G401.6 (cell line): ENCODE results near the gene MOB3B.

Experiments
- FAIRE-seq: peaks from 2 replicates; lab custom pipeline; 2012; peaks lifted over from hg19 to GRCh38; lab: Jason Lieb, UNC

The MOB3B gene

DNA sequence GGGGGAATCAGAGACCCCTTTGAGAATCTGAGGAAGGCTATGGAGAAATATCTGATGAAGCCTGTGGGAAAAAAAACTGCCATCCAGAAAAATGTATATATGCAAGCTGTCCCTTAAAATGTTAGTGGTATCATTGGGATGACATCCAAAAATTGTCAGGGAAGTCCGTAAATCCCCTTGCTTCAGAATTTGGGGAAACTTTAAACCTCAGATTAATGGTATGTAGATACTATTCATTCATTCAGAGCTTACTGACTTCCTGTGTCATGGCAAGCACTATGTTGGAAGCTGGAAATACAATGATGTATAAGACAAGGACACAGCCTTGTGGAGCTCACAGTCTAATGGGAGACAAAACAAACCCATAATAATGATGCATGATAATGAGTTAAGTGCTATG is 10.9 kb upstream of the MOB3B start:
- no peak for FAIRE-seq

DNA sequence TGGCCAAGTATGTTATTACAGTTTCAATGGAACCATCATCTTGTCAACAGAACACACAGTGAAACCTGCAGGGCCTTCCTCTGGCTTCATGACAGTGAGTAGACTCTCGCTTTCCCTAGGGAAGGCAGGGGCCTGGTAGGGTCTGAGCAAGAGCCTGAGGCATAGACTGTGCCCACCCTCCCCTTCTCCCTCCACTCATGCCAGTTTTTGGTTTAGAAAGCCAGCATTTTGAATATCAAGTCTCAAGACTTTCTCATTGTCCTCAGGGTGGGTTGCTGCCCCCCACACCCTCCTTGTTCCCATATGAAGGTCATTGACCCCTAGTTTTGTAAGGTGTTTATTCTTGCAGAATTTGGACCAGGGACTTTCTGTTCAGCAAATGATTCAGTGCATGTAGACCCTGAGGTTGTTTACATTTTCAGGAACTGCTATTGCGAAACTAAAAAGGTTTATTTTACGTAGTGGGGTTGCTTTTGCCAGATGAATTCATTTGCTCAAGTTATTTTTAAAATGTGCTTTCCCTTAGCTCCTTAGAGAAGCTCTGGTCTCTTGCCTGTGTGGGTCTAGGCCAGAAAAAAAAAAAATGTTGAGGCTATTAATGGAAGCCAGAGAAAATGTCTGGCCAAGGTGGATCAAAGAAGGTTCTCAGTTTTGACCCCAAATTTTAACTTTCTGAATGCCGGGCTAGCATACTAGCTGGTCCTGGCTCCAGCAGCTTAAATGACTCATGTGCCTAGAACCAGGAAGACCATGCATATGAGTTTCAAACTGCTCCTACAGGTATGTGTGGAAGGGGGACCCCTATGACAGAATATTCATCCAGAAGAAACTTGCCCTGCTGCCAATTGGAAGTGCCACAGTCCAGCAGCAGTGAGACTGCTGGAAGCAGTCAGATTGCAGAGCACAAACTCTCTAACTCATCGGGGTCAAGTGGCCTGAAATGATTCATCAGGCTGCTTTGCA is 10.1 kb upstream of the MOB3B start:
- no peak for FAIRE-seq

DNA sequence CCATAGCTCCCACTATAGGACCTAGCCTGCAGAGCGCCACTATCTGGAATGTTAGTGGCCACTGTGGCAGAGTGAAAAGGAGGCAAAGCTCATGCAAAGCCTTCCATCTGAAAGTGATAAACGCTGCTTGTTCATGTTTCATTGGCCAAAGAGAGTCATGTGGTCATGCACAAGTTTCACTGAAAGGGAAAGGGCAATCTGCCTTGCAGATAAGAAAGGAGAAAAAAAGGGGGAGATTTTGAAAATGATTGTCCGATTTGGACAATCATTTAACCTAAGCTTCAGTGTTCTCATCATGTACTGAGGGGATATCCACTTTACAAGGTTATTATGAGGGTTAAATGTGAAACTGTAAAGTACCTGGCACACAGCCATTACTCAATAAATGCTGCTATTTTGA is 9.0 kb upstream of the MOB3B start:
- FAIRE-seq = no peak

DNA sequence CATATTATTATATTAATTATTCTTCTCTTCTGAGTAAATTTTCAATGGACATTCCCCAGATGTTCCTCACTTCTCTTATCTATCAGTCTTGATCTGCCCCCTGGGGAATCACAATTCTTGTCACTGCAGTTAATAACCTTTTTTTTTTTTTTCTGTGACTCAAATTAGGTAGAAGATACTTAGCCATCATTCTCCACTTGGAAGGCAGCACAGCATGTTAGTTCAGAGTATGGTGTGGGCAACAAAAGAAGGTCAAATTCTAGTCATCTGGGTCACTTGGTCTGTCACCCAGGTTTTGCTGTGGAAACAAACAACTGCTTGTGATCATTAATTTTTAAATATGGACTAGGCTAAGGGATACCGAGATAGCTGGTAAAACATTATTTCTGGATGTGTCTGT is 8.1 kb upstream of the MOB3B start:
- no peak for FAIRE-seq

DNA sequence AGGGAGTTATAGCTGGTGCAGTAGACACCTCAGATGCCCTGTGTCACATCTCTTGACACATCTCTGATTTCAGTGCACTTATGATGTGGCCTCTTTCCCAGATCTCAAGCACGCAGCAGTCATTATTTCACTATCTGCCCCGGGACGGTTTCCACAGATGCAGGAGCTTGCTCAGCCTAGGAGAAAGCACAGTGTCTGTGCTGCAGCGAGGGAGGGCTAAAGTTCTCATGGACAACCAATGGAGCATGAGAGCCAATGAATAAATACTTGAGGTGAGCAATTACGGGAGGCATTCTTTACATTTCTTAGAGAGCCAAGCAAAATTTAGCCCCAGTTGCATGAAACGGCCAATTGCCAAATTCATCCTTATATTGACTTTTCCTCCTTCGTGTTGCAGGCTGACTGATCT is 7.4 kb upstream of the MOB3B start:
- FAIRE-seq = no peak

GRCh38 chr9:27536168-27536567 is 6.6 kb upstream of the MOB3B start:
- no peak for FAIRE-seq

DNA sequence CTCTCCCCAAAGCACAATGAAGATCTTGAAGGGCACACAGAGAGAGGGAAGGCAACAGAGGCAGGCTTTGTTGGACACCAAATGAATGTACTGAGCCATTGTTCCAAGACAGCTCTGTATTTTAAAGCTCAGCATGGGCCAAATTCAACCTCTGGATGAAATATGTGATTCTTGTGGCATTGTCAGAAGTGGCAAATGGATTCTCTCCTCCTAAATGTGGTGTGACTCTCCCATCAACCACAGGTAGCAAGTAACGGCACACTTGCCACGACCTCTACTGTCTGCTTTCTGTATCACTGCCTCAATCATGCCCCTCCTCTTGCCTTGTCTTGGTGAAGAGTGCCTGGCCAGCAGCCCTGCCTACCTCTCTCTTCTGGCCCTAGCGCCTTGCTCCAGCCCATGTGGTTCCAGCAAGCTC is 6.1 kb upstream of the MOB3B start:
- no peak for FAIRE-seq

- FAIRE-seq = no peak
Observed at GRCh38 chr9:27534658-27535209, 5.1 kb upstream of the MOB3B start.

DNA sequence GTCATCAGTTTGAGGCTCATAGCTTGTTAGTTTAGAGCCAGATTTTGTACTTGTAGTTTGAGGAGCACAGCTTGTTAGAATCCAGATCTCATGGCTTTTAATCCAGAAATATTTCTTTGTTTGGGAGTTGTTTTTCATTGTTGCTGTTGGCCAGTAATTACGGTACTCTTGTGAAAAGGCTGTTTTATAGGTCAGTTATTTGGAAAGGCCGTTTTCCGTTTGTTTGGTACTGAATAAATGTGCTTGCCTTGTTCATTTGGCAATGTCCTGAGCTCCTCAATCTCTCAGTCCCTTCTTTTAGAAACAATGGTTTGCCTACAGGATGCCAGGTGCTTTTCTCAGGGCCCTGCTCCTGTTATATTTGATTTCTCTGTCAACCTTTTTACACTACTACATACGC is 4.5 kb upstream of the MOB3B start:
- no peak for FAIRE-seq

DNA sequence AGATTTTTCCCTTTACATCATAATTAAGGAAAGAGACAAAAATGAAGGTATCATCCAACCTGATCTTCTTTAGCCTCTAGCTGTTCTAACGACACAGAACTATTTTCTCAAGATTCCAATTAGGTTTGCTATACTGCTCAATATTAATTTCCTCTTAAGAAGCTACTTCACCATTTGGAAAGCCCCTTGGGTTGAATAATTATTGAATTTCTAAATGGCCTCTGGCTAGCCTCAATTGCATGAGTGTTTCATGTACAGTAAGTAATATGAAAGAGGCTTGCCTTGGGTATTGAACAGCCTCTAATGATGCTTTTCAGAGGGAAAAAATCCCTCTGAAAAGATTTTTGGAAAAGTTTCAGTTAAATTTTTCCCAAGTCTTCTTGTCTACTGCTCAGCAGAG is 3.7 kb upstream of the MOB3B start:
- FAIRE-seq = no peak

GRCh38 chr9:27532046-27532445 is 2.4 kb upstream of the MOB3B start:
- FAIRE-seq = no peak

GRCh38 chr9:27530915-27531755 is 1.5 kb upstream of the MOB3B start:
- no peak for FAIRE-seq

- FAIRE-seq = no peak
Observed at GRCh38 chr9:27528886-27529315, 713 bp downstream of the MOB3B start.

- FAIRE-seq = no peak
Observed at GRCh38 chr9:27528076-27528885, 1.3 kb downstream of the MOB3B start.

- no peak for FAIRE-seq
Observed at GRCh38 chr9:27527702-27528075, 1.9 kb downstream of the MOB3B start.

- no peak for FAIRE-seq
Observed at GRCh38 chr9:27524236-27524635, 5.4 kb downstream of the MOB3B start, which contains the start of gene IFNK. IFNK (plus strand) TSS chr9:27524290; CDS start chr9:27524337, 47 bp downstream.

DNA sequence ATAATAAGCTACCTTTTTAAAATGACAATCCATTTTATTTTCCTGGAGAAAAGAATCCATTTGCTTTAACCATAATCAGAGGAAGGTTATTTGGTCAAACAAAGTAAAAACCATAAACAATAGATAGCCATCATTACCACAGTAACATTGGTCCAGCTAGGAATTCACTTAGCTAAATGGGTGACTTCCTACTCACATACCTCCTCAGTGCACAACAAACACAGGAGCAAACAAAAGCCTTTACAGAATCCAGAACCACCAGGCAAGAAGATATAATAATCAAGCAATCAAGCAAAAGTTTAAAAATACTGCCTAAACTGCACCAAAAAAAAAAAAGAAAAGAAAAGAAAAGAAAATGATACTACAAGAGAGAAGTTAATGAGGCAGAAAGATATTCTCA is 6.5 kb downstream of the MOB3B start:
- FAIRE-seq = no peak

GRCh38 chr9:27520986-27521385 is 8.6 kb downstream of the MOB3B start:
- FAIRE-seq = no peak

DNA sequence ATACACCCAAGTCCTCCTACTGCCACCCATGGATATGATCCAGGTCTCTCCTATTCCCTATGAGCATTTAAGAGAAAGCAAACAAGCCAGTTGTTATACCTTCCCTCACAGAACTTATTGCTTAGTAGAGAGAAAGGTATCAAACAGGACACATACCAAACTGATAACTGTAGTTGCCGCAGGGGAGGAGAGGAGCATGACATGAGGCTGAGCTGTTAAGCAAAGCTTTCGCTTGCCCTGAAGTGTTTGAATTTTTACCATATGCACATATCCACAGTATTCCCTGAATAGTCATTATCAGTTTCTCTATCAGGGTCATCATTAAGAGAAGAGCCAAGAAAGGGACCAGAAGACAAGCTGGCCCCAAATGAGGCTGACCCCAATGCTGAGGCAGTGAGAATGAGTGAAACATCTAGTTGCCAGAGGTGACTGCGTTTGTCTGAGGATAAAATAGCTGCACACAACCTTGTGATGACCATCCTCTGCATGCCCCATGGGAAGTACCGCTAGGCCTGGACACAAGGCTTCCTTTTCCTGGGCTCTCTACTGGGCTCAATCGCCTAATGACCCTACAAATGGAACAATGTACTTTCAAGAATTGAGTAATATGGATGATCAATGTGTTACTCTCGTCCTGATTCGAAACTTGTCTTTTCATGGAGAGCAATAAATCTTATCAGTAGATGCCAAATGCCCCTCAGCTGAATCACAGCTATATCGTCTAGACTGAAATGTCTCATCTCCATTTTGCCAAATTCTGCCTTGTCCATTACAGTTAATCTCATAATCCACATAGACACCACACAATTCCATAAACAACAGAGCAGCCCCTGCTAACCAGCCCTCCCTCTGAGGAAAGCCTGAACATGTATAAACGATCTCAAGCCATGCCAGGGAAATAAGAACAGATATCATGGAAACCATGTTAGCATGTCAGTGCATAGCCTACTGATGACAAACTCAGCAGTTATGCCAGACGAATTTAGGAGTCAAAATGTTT is 9.8 kb downstream of the MOB3B start:
- no peak for FAIRE-seq

GRCh38 chr9:27518809-27519208 is 10.8 kb downstream of the MOB3B start:
- FAIRE-seq = no peak

- no peak for FAIRE-seq
Observed at GRCh38 chr9:27518006-27518405, 11.6 kb downstream of the MOB3B start.
